ENCODE results near the gene ANK2. TPM values are rescaled to one million over a fixed set of nuclear protein-coding genes. Genes with fewer than 3 reads are reported as not detected.

ANK2 gene
- total RNA-seq, 1 donor from 2014 or later, result 9.4 TPM

GRCh38 chr4:113148925-113149324, 99.5 kb downstream of the ANK2 start:
- Histone ChIP-seq H3K9me3 (no peaks in the 10 kb centered on the region), H3K4me1 (no peaks in the 10 kb centered on the region), H3K36me3 (no peaks in the 10 kb centered on the region), H3K4me3 (no peak overlapping the region), H3K27ac (no peak overlapping the region), H3K27me3 (no peaks in the 10 kb centered on the region)
- no peak for DNase-seq (ENCODE audit: low spot score in 2 of 2)
- intact Hi-C loops (cut with DNase I), result no loop called here
- TF ChIP-seq, protein P1, sequence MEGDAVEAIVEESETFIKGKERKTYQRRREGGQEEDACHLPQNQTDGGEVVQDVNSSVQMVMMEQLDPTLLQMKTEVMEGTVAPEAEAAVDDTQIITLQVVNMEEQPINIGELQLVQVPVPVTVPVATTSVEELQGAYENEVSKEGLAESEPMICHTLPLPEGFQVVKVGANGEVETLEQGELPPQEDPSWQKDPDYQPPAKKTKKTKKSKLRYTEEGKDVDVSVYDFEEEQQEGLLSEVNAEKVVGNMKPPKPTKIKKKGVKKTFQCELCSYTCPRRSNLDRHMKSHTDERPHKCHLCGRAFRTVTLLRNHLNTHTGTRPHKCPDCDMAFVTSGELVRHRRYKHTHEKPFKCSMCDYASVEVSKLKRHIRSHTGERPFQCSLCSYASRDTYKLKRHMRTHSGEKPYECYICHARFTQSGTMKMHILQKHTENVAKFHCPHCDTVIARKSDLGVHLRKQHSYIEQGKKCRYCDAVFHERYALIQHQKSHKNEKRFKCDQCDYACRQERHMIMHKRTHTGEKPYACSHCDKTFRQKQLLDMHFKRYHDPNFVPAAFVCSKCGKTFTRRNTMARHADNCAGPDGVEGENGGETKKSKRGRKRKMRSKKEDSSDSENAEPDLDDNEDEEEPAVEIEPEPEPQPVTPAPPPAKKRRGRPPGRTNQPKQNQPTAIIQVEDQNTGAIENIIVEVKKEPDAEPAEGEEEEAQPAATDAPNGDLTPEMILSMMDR (IDR thresholded peaks at IDR 0.05), result no peak

DNA sequence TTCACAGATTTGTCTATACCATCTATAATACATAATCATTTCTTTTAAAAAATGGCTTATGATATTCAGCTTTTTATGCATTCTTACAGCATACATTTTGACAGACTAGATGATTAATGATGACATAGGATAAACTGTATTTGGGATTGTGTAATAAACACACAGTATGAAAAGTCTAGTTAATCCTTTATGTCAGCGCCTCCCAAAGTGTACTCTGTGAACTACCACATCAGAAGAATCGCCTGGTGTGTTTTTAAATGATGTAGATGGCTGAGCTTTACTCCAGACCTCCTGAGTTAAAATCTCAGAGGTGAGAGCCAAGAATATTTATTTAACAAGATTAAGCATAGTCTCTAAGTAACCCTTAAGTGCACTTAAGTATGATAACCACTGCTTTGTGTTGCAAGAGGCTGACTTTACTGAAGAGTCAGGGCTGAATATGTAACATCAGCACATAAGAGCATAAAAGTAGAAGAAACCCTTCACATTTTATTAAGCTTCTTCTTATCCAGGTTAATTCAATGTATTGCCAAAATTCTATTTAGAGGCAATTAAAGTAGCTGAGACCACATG, 104.2 kb downstream of the ANK2 start:
- Histone ChIP-seq H3K27ac (no peak overlapping the region), H3K27me3 (no peaks in the 10 kb centered on the region), H3K4me3 (no peak overlapping the region), H3K9me3 (no peaks in the 10 kb centered on the region), H3K4me1 (no peaks in the 10 kb centered on the region), H3K36me3 (no peaks in the 10 kb centered on the region)
- DNase-seq (ENCODE audit: low spot score in 2 of 2), result no peak
- intact Hi-C loops (cut with DNase I), result no loop called here
- TF ChIP-seq, protein P1 (IDR thresholded peaks at IDR 0.05), result no peak

DNA sequence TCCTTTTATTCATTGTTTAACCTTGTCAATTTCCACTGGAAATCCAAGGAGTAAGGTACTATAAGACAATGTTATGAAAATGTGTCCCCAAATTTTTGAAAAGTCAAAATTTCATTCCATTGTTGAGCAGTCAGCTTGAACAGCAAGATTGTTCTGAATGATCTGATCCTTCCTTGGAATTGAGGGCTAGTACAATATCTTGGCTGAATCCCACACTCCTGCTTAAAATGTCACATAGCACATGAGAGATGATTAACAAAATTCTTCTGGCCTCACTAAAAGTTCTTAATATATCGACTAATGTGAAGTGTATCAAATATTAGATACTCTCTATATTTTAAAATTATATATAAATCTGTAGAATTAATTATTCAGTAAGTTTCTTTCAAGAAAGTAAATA, 104.8 kb downstream of the ANK2 start:
- H3K4me1 ChIP-seq, result no peaks in the 10 kb centered on the region
- no peaks in the 10 kb centered on the region for H3K9me3 ChIP-seq
- intact Hi-C loops (cut with DNase I), result no loop called here
- no peak overlapping the region for H3K4me3 ChIP-seq
- no peak for DNase-seq (ENCODE audit: low spot score in 2 of 2)
- TF ChIP-seq, protein P1 (IDR thresholded peaks at IDR 0.05), result no peak
- H3K36me3 ChIP-seq, result no peaks in the 10 kb centered on the region
- H3K27me3 ChIP-seq, result no peaks in the 10 kb centered on the region
- H3K27ac ChIP-seq, result no peak overlapping the region

DNA sequence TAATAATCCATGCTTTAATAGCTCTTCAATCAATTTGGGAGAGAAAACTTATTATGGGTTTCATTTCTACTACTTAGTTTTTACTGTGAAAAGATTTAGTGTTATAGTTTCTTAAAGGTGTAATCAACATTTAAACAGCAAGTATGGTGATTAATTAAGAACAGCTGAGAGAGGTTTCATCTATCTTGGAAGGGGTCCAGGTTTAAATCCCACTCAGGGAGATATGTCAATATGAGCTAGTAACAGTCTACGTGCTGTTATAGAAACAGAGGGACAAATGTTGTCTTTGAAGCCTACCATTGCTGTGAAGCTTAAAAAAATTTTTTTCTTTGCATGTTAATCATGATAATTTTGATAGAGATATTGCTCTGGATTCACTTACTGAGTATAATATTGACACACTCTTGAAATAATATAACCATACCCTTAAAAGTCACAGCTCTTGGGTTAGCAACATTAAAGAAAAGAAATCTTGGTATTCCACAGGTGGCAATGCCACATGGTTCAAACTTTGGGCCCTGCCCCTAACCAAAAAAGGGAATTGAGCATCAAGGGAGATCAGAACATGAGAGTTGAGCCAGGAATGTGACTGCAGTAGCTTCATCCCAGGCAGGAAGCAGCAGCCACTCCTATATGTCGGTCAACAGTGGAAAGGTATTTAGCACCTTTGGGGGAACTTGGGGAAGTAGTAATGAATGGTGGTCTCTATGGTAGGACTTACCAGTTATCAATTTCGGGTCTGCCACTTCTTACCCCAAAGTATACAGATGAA, 107.8 kb downstream of the ANK2 start:
- H3K36me3 ChIP-seq, result no peaks in the 10 kb centered on the region
- no peak overlapping the region for H3K27ac ChIP-seq
- intact Hi-C loops (cut with DNase I), result no loop called here
- no peaks in the 10 kb centered on the region for H3K9me3 ChIP-seq
- H3K4me3 ChIP-seq, result no peak overlapping the region
- no peak for DNase-seq (ENCODE audit: low spot score in 2 of 2)
- no peaks in the 10 kb centered on the region for H3K27me3 ChIP-seq
- TF ChIP-seq, protein P1 (IDR thresholded peaks at IDR 0.05), result no peak
- H3K4me1 ChIP-seq, result no peaks in the 10 kb centered on the region

GRCh38 chr4:113159942-113160545, 110.6 kb downstream of the ANK2 start:
- intact Hi-C loops (cut with DNase I), result no loop called here
- Histone ChIP-seq H3K4me3 (no peak overlapping the region), H3K27ac (no peak overlapping the region), H3K9me3 (no peaks in the 10 kb centered on the region), H3K27me3 (no peaks in the 10 kb centered on the region), H3K4me1 (no peaks in the 10 kb centered on the region), H3K36me3 (no peaks in the 10 kb centered on the region)
- DNase-seq (ENCODE audit: low spot score in 2 of 2), result no peak
- TF ChIP-seq, protein P1 (IDR thresholded peaks at IDR 0.05), result no peak
